Left lung (tissue), 10 donors: Measurements from ENCODE around the gene NUP93. TPM values are rescaled to one million over a fixed set of nuclear protein-coding genes. Genes with fewer than 3 reads are reported as not detected.

ENCODE experiments used
- ATAC-seq: fragments of 200-7000 bp; cut with Tn5 transposase; one replicate; pipeline ENCODE4 v1.9.1; 2020; ENCODE audit warnings: moderate library complexity
- DNase-seq, 4 donors: peaks; one replicate each; pipeline ENCODE4 v3.0.0-alpha.2; 2013 to 2020
- H3K27ac ChIP-seq, 2 donors: fragments of 200-600 bp; sonication (generic) in 1 of 2; one replicate each; pipeline versions ENCODE4 v1.5.0 to v1.8.0; 2020 to 2021
- H3K27me3 ChIP-seq, 2 donors: fragments of 200-600 bp; sonication (generic) in 1 of 2; one replicate each; pipeline versions ENCODE4 v1.5.0 to v1.8.0; 2020 to 2021
- H3K36me3 ChIP-seq, 2 donors: fragments of 200-600 bp; sonication (generic) in 1 of 2; one replicate each; pipeline versions ENCODE4 v1.5.0 to v1.8.0; 2020 to 2021
- H3K4me1 ChIP-seq, 2 donors: fragments of 200-600 bp; one replicate each; pipeline ENCODE4 v1.8.0; 2021
- H3K4me3 ChIP-seq, 2 donors: fragments of 200-600 bp; sonication (generic) in 1 of 2; one replicate each; pipeline versions ENCODE4 v1.5.0 to v1.8.0; 2020 to 2021; ENCODE audit warnings: mild to moderate bottlenecking in 1 of 2
- H3K9me3 ChIP-seq, 2 donors: fragments of 200-600 bp; sonication (generic) in 1 of 2; one replicate each; pipeline versions ENCODE4 v1.5.0 to v1.8.0; 2020 to 2021
- CTCF ChIP-seq, 2 donors: fragments of 200-600 bp; sonication (generic) in 1 of 2; IDR thresholded peaks; one replicate each; pipeline versions ENCODE4 v1.5.0 to v1.8.0; 2021; ENCODE audit warnings: antibody characterized with exemption in 2 of 2
- intact Hi-C, 2 donors: fragments of 100-400 bp; cut with DNase I; formaldehyde crosslinking; loops; one replicate each; pipeline versions ENCODE4 v1.11.2 to v1.14.2; 2022
- polyA plus RNA-seq, 6 donors: library from polyadenylated mRNA; unstranded; fragments of 120-200 nt; gene quantifications; one replicate each; pipeline ENCODE4 v1.2.1, GENCODE V29; 2013; ENCODE audit not compliant: insufficient read length in 6 of 6
- total RNA-seq, 2 donors: library from RNA; stranded (reverse); fragmentation: NEBNext Ultra II Directional; extraction: Animal tissue kit (Norgen Biotek cat#: 25700); gene quantifications; one replicate each; pipeline ENCODE4 v1.2.1, GENCODE V29; 2021
- donor health status: DM: no; HTN: yes; CAD: no.
- donor health status: DM: no; HTN: no; CAD: no.

NUP93 gene
- total and polyA plus RNA-seq, 8 donors = 47.1 to 75.9 (median 65.9) TPM

DNA sequence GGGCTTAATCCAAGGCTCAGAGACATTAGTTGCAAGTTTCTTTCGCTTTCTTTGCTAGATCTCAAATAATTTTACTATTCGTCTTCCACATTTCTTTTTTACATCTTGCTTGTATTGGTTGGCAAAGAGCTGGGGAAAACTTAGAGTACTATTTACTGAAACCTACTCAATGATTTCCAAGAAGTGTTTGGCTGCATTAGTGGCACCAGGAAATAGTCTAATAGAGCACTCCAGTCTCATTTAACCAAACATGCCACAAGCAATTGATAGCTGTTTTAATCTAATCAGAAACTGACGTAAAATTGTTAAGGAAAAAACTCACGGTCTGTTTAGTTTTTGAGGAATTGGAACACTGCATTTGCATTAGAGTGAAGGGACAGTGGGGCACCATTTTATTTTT lies 29.0 kb downstream of the NUP93 start:
- no peaks in the 10 kb centered on the region for H3K27me3 ChIP-seq
- DNase-seq (no peak), ATAC-seq (peak; percentile 85)
- no peaks in the 10 kb centered on the region for H3K4me1 ChIP-seq
- peaks cover 0 to 19% of the 10 kb centered on the region in 2 donors for H3K36me3 ChIP-seq
- intact Hi-C loops = no loop called here
- H3K4me3 ChIP-seq = no peak overlapping the region
- H3K27ac ChIP-seq = peak overlapping the region in 1 of 2 donors; percentile 61
- TF ChIP-seq CTCF (IDR thresholded peaks at IDR 0.05) = no peak
- H3K9me3 ChIP-seq = no peaks in the 10 kb centered on the region

DNA sequence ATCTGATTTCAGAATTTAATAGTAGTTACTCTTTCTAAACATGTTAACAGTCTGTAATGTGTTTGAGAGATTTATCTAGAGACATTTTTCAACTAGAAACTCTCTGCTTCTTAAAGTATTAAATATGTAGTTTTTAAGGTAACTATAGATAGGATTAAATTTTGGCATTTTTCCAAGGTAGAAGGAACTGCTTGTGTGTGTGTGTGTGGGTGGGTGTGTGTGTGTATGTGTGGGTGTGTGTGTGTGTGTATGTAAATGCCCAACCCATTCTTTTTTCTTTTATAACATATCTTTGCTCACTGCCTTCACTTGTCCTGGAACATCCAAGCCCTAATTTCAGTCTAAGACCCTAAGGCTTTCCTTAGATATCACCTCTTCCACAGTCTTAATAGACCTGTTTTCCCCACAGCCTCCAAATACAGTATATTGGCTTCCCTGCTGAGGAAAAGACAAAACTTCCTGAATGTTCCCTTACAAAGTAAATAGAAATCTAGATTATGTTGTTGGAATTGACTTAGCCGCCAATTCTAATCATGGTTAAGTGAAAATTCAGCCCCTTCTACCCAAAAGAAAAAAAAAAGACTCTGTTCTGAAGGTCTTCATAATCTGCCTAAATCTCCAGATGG lies 33.5 kb downstream of the NUP93 start:
- Histone ChIP-seq H3K9me3 (no peaks in the 10 kb centered on the region), H3K4me3 (no peak overlapping the region), H3K27ac (no peak overlapping the region), H3K4me1 (peaks cover 7 to 9% of the 10 kb centered on the region in 2 donors), H3K36me3 (peaks cover 0 to 19% of the 10 kb centered on the region in 2 donors), H3K27me3 (no peaks in the 10 kb centered on the region)
- intact Hi-C loops = no loop called here
- TF ChIP-seq CTCF (IDR thresholded peaks at IDR 0.05) = no peak
- no peak for ATAC-seq
- DNase-seq = no peak

- H3K9me3 ChIP-seq = no peaks in the 10 kb centered on the region
- peaks cover 7 to 10% of the 10 kb centered on the region in 2 donors for H3K4me1 ChIP-seq
- no peak for TF ChIP-seq CTCF (IDR thresholded peaks at IDR 0.05)
- ATAC-seq (no peak), DNase-seq (no peak)
- no peak overlapping the region for H3K4me3 ChIP-seq
- peaks cover 0 to 12% of the 10 kb centered on the region in 2 donors for H3K36me3 ChIP-seq
- no peaks in the 10 kb centered on the region for H3K27me3 ChIP-seq
- intact Hi-C loops = no loop called here
- H3K27ac ChIP-seq = no peak overlapping the region
These were observed 34.9 kb downstream of the NUP93 start for GRCh38 chr16:56764835-56765234.

- intact Hi-C loops = no loop called here
- Histone ChIP-seq H3K4me3 (no peak overlapping the region), H3K9me3 (no peaks in the 10 kb centered on the region), H3K36me3 (peaks cover 0 to 1% of the 10 kb centered on the region in 2 donors), H3K27ac (no peak overlapping the region), H3K4me1 (peaks cover 7 to 15% of the 10 kb centered on the region in 2 donors), H3K27me3 (no peaks in the 10 kb centered on the region)
- no peak for DNase-seq
- no peak for TF ChIP-seq CTCF (IDR thresholded peaks at IDR 0.05)
- ATAC-seq = no peak
These were observed 36.0 kb downstream of the NUP93 start for GRCh38 chr16:56765949-56766348.

GRCh38 chr16:56767024-56767423 lies 37.1 kb downstream of the NUP93 start:
- Histone ChIP-seq H3K9me3 (no peaks in the 10 kb centered on the region), H3K36me3 (no peaks in the 10 kb centered on the region), H3K27ac (no peak overlapping the region), H3K4me1 (peaks cover 10 to 18% of the 10 kb centered on the region in 2 donors), H3K27me3 (no peaks in the 10 kb centered on the region), H3K4me3 (no peak overlapping the region)
- ATAC-seq = peak; percentile 84
- intact Hi-C loops = no loop called here
- TF ChIP-seq CTCF (IDR thresholded peaks at IDR 0.05) = no peak
- DNase-seq = peak in 1 of 4 donors; percentile 39
